ENCODE data around the gene EXOSC7. TPM values are rescaled to one million over a fixed set of nuclear protein-coding genes. Genes with fewer than 3 reads are reported as not detected.
A peak's percentile ranks its signal among the peaks of the same experiment; 100 is the strongest.

Gene EXOSC7
- total RNA-seq, 2 donors from 2014 or later, result 43.3 to 45.9 TPM

DNA sequence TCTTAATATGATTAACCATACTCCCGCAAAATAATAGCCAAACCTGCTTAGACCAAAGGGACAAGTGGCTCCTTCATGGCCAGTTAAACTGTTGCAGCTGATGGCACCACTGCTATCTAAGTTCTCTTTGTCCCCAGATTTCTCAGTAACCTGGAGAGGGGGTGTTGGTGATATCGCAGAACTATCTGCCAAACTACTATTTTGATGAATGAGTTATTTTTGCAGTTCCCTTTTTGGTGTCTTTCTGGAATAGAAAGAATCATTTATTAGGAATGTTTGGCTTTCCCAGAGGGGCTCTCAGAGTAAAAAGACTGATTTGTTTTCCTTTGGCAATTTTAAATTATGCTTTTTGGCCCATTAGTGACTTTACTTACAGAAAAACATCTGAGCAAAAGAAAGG lies 83.1 kb downstream of the EXOSC7 start:
- no peaks in the 10 kb centered on the region for H3K27me3 ChIP-seq (replicated peaks; ENCODE audit: insufficient read depth)
- H3K4me1 ChIP-seq (ENCODE audit: control insufficient read depth in 1 of 2, low read depth in 2 of 2), result peaks cover 14 to 63% of the 10 kb centered on the region in 2 donors
- TF ChIP-seq, protein P1, sequence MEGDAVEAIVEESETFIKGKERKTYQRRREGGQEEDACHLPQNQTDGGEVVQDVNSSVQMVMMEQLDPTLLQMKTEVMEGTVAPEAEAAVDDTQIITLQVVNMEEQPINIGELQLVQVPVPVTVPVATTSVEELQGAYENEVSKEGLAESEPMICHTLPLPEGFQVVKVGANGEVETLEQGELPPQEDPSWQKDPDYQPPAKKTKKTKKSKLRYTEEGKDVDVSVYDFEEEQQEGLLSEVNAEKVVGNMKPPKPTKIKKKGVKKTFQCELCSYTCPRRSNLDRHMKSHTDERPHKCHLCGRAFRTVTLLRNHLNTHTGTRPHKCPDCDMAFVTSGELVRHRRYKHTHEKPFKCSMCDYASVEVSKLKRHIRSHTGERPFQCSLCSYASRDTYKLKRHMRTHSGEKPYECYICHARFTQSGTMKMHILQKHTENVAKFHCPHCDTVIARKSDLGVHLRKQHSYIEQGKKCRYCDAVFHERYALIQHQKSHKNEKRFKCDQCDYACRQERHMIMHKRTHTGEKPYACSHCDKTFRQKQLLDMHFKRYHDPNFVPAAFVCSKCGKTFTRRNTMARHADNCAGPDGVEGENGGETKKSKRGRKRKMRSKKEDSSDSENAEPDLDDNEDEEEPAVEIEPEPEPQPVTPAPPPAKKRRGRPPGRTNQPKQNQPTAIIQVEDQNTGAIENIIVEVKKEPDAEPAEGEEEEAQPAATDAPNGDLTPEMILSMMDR (IDR thresholded peaks at IDR 0.05), result no peak
- peak overlapping the region in 1 of 2 donors; percentile 3 for H3K27ac ChIP-seq
- no peaks in the 10 kb centered on the region for H3K9me3 ChIP-seq
- ATAC-seq (ENCODE audit: insufficient number of reproducible peaks, low FRiP score, low read depth), result no peak
- H3K4me3 ChIP-seq, result no peak overlapping the region
- DNase-seq (ENCODE audit: low spot score), result no peak
- no peaks in the 10 kb centered on the region for H3K36me3 ChIP-seq

DNA sequence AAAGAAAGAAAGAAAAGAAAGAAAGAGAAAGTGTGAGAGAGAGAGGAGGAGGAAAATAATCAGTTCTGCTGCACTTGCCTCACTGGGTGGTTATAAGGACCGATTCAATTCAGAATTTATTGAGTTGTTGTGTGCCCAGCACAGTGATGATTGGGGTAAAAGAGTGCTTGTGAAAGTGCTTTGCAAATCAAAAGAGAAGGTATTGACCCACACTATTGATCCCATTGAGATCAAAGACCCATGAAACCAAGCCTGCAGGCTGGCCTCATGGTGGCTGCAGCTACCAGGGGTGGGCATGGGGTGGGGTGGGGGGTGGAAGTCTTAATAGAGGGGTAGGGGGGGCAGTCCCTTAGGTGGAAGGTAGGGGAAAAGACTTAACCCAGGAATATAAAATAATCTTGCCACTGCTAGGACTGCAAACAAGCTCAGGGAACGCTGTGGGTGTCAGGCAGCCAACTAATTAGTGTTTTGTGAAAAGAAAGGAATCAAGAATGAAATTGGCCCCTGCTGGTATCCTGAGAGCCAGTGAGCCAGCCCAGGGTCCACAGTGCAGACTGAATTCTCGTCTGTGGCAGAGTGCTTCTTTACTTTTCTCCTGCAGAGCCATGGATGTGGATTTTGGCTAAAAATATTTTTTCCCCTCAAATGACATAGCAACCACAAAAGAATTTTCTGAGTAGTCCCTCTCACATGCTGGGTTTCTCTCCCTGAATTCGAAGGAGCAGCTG lies 84.3 kb downstream of the EXOSC7 start:
- Histone ChIP-seq H3K36me3 (no peaks in the 10 kb centered on the region), H3K27ac (no peak overlapping the region), H3K4me3 (no peak overlapping the region), H3K27me3 (replicated peaks; ENCODE audit: insufficient read depth) (no peaks in the 10 kb centered on the region), H3K4me1 (ENCODE audit: control insufficient read depth in 1 of 2, low read depth in 2 of 2) (peaks cover 10 to 51% of the 10 kb centered on the region in 2 donors), H3K9me3 (no peaks in the 10 kb centered on the region)
- TF ChIP-seq, protein P1 (IDR thresholded peaks at IDR 0.05), result no peak
- no peak for DNase-seq (ENCODE audit: low spot score)
- no peak for ATAC-seq (ENCODE audit: insufficient number of reproducible peaks, low FRiP score, low read depth)

Other genes starting within 250 kb of the EXOSC7 start
- 1 to 10 TPM; 3.0 to 3.6 TPM for gene ZNF501, start 246.6 kb upstream of the EXOSC7 start, total RNA-seq
- gene KIAA1143, start 214.6 kb upstream of the EXOSC7 start, total RNA-seq, result 10 to 100 TPM; 16.9 to 28.9 TPM
- gene KIF15, start 214.4 kb upstream of the EXOSC7 start, total RNA-seq, result 1 to 10 TPM in 1 of 2 donors, under 1 TPM in 1; 0.42 to 2.4 TPM
- 10 to 100 TPM in 1 of 2 donors, 1 to 10 TPM in 1; 3.0 to 22.7 TPM for gene TMEM42, start 114.3 kb upstream of the EXOSC7 start, total RNA-seq
- gene TGM4, start 101.6 kb upstream of the EXOSC7 start, total RNA-seq, result not detected
- gene ZDHHC3, start 70 bp upstream of the EXOSC7 start, total RNA-seq, result 10 to 100 TPM; 70.8 to 72.3 TPM
- 100 to 1,000 TPM in 1 of 2 donors, 10 to 100 TPM in 1; 96.6 to 202 TPM for gene CLEC3B, start 50.1 kb downstream of the EXOSC7 start, total RNA-seq
- gene CDCP1, start 170.1 kb downstream of the EXOSC7 start, total RNA-seq, result 1 to 10 TPM; 3.4 to 7.3 TPM

Data from thoracic aorta (tissue), 2 donors.